Suprapubic skin (tissue), 4 donors: ENCODE data around the gene GOLGA3. TPM values are rescaled to one million over a fixed set of nuclear protein-coding genes. Genes with fewer than 3 reads are reported as not detected.

Experiments used
- DNase-seq, 2 donors: peaks; one replicate each; pipeline ENCODE4 v3.0.0-alpha.2; 2019; ENCODE audit warnings: low spot score in 2 of 2
- H3K27ac ChIP-seq: fragments of 200-600 bp; sonication (generic); one replicate; pipeline ENCODE4 v1.5.1; 2019
- H3K27me3 ChIP-seq: fragments of 200-600 bp; sonication (generic); one replicate; pipeline ENCODE4 v1.5.1; 2019
- H3K36me3 ChIP-seq: fragments of 200-600 bp; sonication (generic); one replicate; pipeline ENCODE4 v1.5.1; 2019
- H3K4me1 ChIP-seq: fragments of 200-600 bp; sonication (generic); one replicate; pipeline ENCODE4 v1.5.1; 2019
- H3K4me3 ChIP-seq: fragments of 200-600 bp; sonication (generic); one replicate; pipeline ENCODE4 v1.5.1; 2019; ENCODE audit warnings: mild to moderate bottlenecking
- H3K9me3 ChIP-seq: fragments of 200-600 bp; sonication (generic); one replicate; pipeline ENCODE4 v1.5.1; 2019
- EP300 ChIP-seq: sonication (generic); formaldehyde crosslinking; IDR thresholded peaks from one replicate; pipeline ENCODE4 v1.6.1; 2017; ENCODE audit warnings: antibody characterized with exemption
- POLR2A ChIP-seq, 2 donors: fragments of 450-650 bp; IDR thresholded peaks; one replicate each; pipeline ENCODE4 v1.6.1; 2017; ENCODE audit warnings: antibody characterized with exemption in 2 of 2, mild to moderate bottlenecking in 2 of 2, moderate library complexity in 2 of 2
- POLR2AphosphoS5 ChIP-seq, 3 donors: sonication (generic); formaldehyde crosslinking; IDR thresholded peaks; one replicate each; pipeline ENCODE4 v1.6.1; 2017; ENCODE audit warnings: antibody characterized with exemption in 3 of 3
- WGBS: methylation state at CpG from one replicate; pipeline ENCODE4 v1.1.5; 2018; 5-methylcytosine and 5-hydroxymethylcytosine counted together
- total RNA-seq, 4 donors: library from RNA; depleted of rRNA; stranded (reverse); fragments of >200 nt; gene quantifications; one replicate each; pipeline ENCODE4 v1.1.0, GENCODE V29; 2016
- TF ChIP-seq, protein P1 (sequence below), 2 donors: fragments of 200-600 bp in 1 of 2; fragments of 450-650 bp in 1 of 2; sonication (generic) in 1 of 2; IDR thresholded peaks; one replicate each; pipeline ENCODE4 v1.5.1; 2016 to 2019; ENCODE audit warnings: antibody characterized with exemption in 2 of 2, mild to moderate bottlenecking in 1 of 2, moderate library complexity in 1 of 2

The GOLGA3 gene
- total RNA-seq, 4 donors from 2014 or later: 75.8 to 98.4 (median 81.0) TPM

DNA sequence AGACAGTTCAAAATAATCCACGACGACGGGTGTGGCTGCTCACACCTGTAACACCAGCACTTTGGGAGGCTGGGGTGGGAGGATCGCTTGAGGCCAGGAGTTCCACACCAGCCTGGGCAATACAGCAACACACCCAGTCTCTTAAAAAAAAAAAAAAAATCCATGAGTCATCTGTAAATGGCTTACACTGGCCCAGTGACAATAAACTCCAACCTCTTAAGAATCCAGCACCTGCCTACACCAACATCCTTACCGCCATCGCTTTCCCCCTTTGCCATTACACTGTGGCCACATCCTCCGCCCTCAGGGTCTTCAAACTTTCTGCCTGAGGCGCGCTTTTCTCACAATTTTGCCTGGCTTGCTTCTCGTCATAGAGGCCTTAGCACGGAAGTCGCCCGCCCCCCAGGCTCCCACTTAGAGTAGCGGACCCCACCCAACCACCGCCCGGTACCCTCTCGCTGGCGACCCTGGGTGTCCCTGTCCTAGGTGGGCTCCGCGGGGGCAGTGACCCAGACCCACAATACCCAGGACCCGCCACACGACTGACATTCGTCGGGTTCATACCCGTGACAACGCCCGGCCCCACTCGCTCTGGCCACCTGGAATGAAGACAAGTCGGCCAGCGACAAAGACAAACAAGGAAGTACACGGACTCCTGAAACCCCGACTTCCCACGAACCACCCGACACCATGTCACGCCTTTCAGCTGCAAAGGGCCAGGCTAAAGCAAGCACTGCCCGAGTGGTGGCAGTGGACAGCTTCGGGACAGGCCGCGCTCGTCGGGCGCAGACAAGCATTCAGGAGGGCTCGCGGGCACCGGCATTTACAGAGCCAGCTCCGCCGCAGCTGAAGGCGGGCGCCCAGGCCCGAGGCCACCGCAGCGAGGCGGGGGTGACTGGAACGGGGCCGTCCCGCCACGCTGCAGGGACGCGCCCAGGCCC is 636 bp downstream of the GOLGA3 start:
- DNase-seq: peak in 1 of 2 donors; percentile 72
- Histone ChIP-seq H3K27me3 (no peaks in the 10 kb centered on the region), H3K4me3 (peak overlapping the region; percentile 76), H3K27ac (peak overlapping the region; percentile 96), H3K9me3 (no peaks in the 10 kb centered on the region), H3K4me1 (peaks cover 31% of the 10 kb centered on the region), H3K36me3 (peaks cover 24% of the 10 kb centered on the region)
- TF ChIP-seq POLR2AphosphoS5 (IDR thresholded peaks at IDR 0.05): no peak
- TF ChIP-seq POLR2A (IDR thresholded peaks at IDR 0.05): no peak
- no peak for TF ChIP-seq EP300
- TF ChIP-seq, protein P1, sequence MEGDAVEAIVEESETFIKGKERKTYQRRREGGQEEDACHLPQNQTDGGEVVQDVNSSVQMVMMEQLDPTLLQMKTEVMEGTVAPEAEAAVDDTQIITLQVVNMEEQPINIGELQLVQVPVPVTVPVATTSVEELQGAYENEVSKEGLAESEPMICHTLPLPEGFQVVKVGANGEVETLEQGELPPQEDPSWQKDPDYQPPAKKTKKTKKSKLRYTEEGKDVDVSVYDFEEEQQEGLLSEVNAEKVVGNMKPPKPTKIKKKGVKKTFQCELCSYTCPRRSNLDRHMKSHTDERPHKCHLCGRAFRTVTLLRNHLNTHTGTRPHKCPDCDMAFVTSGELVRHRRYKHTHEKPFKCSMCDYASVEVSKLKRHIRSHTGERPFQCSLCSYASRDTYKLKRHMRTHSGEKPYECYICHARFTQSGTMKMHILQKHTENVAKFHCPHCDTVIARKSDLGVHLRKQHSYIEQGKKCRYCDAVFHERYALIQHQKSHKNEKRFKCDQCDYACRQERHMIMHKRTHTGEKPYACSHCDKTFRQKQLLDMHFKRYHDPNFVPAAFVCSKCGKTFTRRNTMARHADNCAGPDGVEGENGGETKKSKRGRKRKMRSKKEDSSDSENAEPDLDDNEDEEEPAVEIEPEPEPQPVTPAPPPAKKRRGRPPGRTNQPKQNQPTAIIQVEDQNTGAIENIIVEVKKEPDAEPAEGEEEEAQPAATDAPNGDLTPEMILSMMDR (IDR thresholded peaks at IDR 0.05): no peak
- 12% methylated on average over 34 of the region's 59 CpGs for WGBS

- H3K27me3 ChIP-seq: no peaks in the 10 kb centered on the region
- TF ChIP-seq POLR2AphosphoS5 (IDR thresholded peaks at IDR 0.05) (no peak), POLR2A (IDR thresholded peaks at IDR 0.05) (no peak), EP300 (no peak)
- TF ChIP-seq, protein P1 (IDR thresholded peaks at IDR 0.05): no peak
- no peak for DNase-seq
- 94% methylated on average over 13 of the region's 16 CpGs for WGBS
- peaks cover 29% of the 10 kb centered on the region for H3K36me3 ChIP-seq
- peaks cover 34% of the 10 kb centered on the region for H3K4me1 ChIP-seq
- no peak overlapping the region for H3K27ac ChIP-seq
- no peak overlapping the region for H3K4me3 ChIP-seq
- H3K9me3 ChIP-seq: no peaks in the 10 kb centered on the region
Observed at GRCh38 chr12:132825861-132826260, 2.8 kb downstream of the GOLGA3 start.

DNA sequence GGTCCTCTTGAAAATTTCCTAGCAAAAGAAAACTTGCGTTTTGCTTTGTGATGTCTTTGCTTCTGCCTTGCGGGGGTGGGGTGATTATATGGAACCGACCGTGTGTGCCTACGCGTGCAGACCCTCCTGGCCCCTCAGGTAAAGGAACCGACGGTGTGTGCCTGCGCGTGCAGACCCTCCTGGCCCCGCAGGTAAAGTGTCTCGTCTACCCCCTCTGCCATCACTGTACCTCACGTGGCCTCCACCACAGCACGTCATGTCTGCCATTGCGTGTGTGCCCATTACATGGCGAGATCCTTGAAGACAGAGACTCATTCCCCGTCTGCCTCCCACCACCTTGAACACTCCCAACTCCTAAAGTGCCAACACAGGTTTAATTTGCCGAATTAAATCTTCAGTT is 3.6 kb downstream of the GOLGA3 start:
- TF ChIP-seq POLR2A (IDR thresholded peaks at IDR 0.05) (no peak), EP300 (no peak), POLR2AphosphoS5 (IDR thresholded peaks at IDR 0.05) (no peak)
- TF ChIP-seq, protein P1 (IDR thresholded peaks at IDR 0.05): no peak
- Histone ChIP-seq H3K27me3 (no peaks in the 10 kb centered on the region), H3K27ac (no peak overlapping the region), H3K9me3 (no peaks in the 10 kb centered on the region), H3K4me3 (no peak overlapping the region), H3K4me1 (peaks cover 34% of the 10 kb centered on the region), H3K36me3 (peaks cover 35% of the 10 kb centered on the region)
- no peak for DNase-seq
- WGBS: 92% methylated on average over 18 of the region's 18 CpGs

GRCh38 chr12:132824053-132824452 is 4.6 kb downstream of the GOLGA3 start:
- Histone ChIP-seq H3K4me3 (no peak overlapping the region), H3K27me3 (no peaks in the 10 kb centered on the region), H3K36me3 (peaks cover 46% of the 10 kb centered on the region), H3K9me3 (no peaks in the 10 kb centered on the region), H3K4me1 (peaks cover 29% of the 10 kb centered on the region), H3K27ac (no peak overlapping the region)
- no peak for DNase-seq
- WGBS: 69% methylated on average over 7 of the region's 7 CpGs
- no peak for TF ChIP-seq POLR2AphosphoS5 (IDR thresholded peaks at IDR 0.05)

GRCh38 chr12:132818562-132818961 is 10.1 kb downstream of the GOLGA3 start:
- no peak overlapping the region for H3K4me3 ChIP-seq
- no peak overlapping the region for H3K27ac ChIP-seq
- H3K4me1 ChIP-seq: peaks cover 3% of the 10 kb centered on the region
- DNase-seq: no peak
- peaks cover 73% of the 10 kb centered on the region for H3K36me3 ChIP-seq
- TF ChIP-seq, protein P1 (IDR thresholded peaks at IDR 0.05): no peak
- TF ChIP-seq POLR2A (IDR thresholded peaks at IDR 0.05): no peak
- TF ChIP-seq POLR2AphosphoS5 (IDR thresholded peaks at IDR 0.05): no peak
- TF ChIP-seq EP300: no peak
- WGBS: 90% methylated on average over 8 of the region's 8 CpGs
- no peaks in the 10 kb centered on the region for H3K27me3 ChIP-seq
- H3K9me3 ChIP-seq: no peaks in the 10 kb centered on the region
